Measurements from ENCODE around the gene MBTPS2.

DNA sequence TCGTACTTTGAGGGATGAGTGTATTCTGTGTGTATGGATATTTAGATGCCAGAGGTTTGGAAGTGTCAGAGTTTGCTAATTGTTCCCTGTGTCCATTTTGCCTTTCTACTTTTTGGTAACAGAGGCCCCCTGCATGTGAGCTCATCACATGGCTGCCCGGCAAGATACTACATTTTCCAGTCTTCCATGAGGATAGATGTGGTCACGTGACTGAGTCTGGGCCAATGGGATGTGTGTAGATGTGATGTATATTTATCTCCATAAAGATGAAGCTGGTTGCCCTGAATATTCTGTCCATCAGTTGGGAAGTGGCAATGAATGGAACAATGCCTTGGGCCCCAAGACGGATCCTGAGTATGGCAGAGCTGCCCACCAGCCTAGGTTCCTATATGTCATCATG is 72.1 kb downstream of the MBTPS2 start:
- TF ChIP-seq, protein P1, sequence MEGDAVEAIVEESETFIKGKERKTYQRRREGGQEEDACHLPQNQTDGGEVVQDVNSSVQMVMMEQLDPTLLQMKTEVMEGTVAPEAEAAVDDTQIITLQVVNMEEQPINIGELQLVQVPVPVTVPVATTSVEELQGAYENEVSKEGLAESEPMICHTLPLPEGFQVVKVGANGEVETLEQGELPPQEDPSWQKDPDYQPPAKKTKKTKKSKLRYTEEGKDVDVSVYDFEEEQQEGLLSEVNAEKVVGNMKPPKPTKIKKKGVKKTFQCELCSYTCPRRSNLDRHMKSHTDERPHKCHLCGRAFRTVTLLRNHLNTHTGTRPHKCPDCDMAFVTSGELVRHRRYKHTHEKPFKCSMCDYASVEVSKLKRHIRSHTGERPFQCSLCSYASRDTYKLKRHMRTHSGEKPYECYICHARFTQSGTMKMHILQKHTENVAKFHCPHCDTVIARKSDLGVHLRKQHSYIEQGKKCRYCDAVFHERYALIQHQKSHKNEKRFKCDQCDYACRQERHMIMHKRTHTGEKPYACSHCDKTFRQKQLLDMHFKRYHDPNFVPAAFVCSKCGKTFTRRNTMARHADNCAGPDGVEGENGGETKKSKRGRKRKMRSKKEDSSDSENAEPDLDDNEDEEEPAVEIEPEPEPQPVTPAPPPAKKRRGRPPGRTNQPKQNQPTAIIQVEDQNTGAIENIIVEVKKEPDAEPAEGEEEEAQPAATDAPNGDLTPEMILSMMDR (IDR thresholded peaks at IDR 0.05): no peak
- TF ChIP-seq ZFX (IDR thresholded peaks at IDR 0.05; ENCODE audit: borderline replicate concordance): no peak

Measured in 22Rv1 (cell line).